Measurements from ENCODE around the gene TRMT112.

- TF ChIP-seq CTCF (conservative IDR thresholded peaks at IDR 0.05 in 1 of 2, IDR thresholded peaks at IDR 0.05 in 1 of 2; ENCODE audit: low read depth in 1 of 2, low read length in 2 of 2) (no peak), EZH2 (IDR thresholded peaks at IDR 0.05; ENCODE audit: low read length, missing control alignments) (peak; percentile 65)
Measured at GRCh38 chr11:64294774-64295173, 22.6 kb downstream of the TRMT112 start.
